Activated gamma-delta T cell treated with anti-CD3 and anti-CD28 coated beads, Interleukin-2, amount 50 U/mL, for 16 hours (primary cell): ENCODE results near the gene YY2.
A peak's percentile ranks its signal among the peaks of the same experiment; 100 is the strongest.
"Not testable (repeated sequence)": the region's sequence is repeated elsewhere in the genome, so short reads cannot be mapped to it uniquely, and the experiment has no call there.

Experiments used
- DNase-seq: peaks from one replicate; pipeline ENCODE4 v3.0.0-alpha.2; 2020; ENCODE audit warnings: low read depth

The YY2 gene

GRCh38 chrX:21855937-21856415, at the start of gene YY2:
TSS of gene YY2 (plus strand) at chrX:21855987. CDS start at chrX:21856485, 498 bp downstream.
- no peak for DNase-seq

DNA sequence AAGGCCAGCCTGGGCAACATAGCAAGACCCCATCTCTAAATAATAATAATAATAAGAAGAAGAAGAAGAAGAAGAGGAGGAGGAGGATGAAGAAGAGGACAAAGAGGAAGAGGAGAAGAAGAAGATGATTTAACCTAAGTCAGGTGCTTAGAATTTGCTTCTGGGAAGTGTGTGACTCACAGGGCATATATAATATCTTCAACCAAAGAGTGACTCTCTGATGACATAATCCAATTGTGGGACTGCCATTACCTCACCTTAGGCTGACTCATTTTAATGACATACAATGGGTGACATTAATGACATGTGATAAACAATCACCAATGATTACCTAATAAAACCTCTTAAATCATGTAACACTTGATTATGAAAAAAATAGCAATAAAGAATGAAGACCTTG, 49.1 kb upstream of the YY2 start:
- no peak for DNase-seq

DNA sequence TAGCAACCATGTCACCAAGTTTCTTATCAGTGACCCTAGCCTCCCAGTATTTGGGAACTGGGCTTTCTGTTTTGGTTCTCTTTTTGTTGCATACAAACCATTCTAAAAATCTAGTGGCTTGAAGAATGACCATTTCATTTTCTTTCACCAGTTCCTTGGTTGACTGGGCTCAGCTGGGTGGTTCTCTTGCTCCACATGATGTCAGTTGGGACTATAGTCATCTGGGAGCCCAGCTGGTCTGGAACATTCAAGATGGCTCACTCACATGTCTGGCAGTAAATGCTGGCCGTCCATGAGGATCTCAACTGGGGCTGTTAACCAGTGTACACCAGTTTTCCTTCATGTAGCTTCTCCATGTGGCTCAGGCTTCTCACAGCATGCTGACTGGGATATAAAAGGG, 44.0 kb upstream of the YY2 start:
- DNase-seq = no peak

DNA sequence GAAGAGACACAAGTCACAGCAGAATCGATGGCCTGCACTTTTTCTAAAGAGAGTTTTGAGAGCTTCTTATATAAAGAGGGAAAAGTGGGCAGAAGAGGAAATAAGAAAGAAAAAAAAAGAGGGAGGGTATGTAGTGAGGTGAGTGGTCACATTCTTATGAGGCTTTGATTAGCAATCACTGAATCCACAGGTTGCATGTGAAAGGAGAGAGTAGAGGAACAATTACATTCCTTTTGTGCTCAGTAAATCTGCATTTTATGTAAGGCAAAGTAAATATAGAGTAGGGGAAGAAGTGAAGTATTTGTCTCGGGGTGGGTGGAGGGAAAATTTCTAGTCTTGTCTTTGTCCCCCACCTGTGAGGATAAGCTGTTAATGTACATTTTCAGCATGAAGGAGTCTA, 43.2 kb upstream of the YY2 start:
- no peak for DNase-seq

DNA sequence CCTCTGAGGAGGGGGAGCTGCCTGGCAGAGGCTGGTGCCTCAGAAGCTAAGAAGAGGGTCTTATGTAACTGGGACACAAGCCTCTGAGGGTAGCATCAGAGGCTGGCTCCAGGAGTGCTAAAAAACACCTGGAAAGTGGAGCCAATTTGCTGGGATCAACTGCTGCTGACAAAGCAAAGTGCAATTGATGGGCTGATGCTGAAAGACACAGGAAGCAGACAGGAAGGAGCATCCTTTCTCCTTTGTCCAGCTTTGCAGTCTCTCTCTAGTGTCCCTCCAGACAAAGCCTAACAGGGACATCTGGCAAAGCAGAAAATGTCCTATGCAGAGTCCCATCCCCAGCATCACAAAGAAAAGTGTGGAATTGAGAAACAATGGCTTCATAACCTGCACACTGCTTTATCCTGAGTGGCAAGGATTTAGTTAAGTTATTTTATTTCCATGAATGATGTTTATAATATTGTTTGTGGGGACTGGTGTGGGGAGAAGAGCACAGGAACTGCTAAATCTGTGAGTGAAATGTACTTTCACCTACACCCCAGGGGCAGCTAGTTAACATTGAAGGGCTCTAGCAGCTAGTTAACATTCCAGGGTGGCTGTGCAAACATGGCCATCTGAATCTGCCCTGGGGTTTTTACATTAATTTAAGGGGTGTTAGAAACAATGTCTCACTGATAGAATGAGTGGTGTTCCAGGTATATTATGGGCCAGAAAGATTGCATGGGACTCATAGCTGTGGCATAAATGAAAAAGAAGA, 42.0 kb upstream of the YY2 start:
- DNase-seq = no peak

GRCh38 chrX:21816136-21816535, 39.7 kb upstream of the YY2 start:
- no peak for DNase-seq

DNA sequence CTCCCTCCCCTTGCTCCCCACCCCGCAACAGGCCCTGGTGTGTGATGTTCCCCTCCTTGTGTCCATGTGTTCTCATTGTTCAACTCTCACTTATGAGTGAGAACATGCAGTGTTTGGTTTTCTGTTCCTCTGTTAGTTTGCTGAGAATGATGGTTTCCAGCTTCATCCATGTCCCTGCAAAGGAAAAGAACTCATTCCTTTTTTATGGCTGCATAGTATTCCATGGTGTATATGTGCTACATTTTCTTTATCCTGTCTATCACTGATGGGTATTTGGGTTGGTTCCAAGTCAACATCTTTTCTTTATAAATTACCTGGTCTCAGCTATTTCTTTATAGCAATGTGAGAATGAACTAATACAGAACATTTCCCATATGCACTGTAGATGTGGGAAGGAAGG, 35.6 kb upstream of the YY2 start:
- DNase-seq = not testable (repeated sequence)

- no peak for DNase-seq
These were observed 33.9 kb upstream of the YY2 start for GRCh38 chrX:21821875-21822274.

DNA sequence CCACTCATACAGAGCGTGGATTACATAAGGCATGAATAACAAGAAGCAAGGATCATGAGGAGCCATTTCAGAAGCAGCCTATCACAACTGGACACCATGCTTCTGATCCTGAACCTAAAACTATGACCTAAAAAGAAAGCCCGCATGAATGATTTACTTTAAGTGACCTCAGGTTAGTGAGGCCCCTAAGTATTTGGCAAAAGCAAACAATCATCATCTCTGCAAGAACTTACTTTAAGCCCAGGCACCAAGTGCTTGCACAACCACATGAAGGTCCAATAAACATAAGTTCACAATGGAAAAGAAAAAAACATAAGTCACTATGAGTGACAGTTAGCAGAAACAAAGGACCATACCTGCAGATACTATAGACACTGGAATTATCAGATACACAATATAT, 24.3 kb upstream of the YY2 start:
- DNase-seq = no peak

- no peak for DNase-seq
These were observed 18.7 kb upstream of the YY2 start for GRCh38 chrX:21837056-21837455.

- no peak for DNase-seq
These were observed 16.9 kb upstream of the YY2 start for GRCh38 chrX:21838937-21839333.

DNA sequence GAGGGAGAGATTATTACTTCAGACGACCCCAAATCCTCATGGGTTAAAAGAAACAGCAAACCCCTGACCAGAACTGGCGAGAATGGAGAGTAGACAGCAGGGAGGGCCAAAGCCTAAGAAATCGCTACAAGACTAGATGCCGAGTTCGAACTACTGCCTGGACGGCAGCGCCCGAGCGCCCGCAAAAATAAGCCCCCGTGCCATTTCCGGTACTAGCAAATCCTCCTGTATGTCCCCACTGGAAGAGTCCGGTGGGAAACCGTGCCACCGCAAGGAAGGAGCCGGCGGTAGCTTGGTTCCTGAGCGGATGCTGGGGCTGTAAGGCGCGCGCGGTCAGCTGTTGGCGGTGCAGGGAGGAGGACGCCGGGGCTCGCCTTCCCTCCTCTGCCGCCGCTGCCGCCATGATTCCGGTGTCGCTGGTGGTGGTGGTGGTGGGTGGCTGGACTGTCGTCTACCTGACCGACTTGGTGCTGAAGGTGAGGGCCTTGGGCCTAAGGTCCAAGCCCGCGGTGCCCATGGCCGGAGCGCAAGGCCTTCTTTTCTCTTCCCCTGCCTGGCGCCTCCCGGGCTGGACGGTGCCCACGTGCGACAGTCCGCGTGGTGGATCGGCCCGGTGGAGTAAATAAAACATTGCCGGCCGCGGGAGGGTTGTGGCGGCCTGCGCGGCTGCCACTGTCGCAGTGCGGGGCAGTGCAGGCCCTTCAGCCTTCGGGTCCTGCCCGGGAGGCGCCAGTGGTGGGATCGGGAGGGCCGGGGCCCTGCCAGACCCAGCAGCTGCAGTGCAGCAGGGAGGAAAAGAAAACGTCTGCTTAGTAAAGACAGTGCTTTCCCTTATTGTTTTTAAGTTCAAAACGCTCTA, 16.2 kb upstream of the YY2 start, which contains the start of gene MBTPS2:
TSS of gene MBTPS2 (plus strand) at position 284 of the 859 bp plus-strand sequence. CDS start at position 402, 118 bp downstream.
- peak; percentile 72 for DNase-seq

- DNase-seq = no peak
These were observed 15.6 kb upstream of the YY2 start for GRCh38 chrX:21840193-21840545.

GRCh38 chrX:21843179-21843578, 12.6 kb upstream of the YY2 start:
- no peak for DNase-seq

- no peak for DNase-seq
These were observed 10.7 kb upstream of the YY2 start for GRCh38 chrX:21845096-21845495.

- DNase-seq = no peak
These were observed 8.4 kb upstream of the YY2 start for GRCh38 chrX:21847342-21847741.

DNA sequence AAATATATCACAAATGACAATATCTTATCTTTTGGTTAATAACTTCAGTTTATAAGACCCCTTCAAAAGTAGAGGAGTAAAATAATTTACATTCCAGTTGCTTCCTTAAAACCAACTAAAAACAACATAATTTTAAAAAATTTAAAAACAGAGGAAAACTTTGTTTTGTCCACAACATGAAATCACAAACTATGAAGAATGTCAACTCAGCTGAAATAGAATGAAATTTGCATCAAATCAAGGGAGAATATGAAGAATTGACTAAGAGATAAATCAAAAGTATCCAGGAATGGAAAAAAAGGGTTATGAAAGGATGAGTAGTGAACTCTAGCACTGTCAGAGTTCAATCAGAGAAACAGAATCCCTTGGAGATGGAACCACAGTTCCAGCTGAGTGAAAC, 2.2 kb upstream of the YY2 start:
- DNase-seq = no peak

DNA sequence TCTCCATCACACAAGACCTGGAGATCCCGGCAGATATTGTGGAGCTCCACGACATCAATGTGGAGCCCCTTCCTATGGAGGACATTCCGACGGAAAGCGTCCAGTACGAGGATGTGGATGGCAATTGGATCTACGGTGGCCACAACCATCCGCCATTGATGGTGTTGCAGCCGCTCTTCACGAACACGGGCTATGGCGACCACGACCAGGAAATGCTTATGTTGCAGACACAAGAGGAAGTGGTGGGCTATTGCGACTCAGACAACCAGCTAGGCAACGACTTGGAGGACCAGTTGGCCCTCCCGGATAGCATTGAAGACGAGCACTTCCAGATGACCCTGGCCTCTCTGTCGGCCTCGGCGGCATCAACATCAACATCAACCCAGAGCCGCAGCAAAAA, 717 bp downstream of the YY2 start:
- DNase-seq = no peak

GRCh38 chrX:21863241-21863640, 7.5 kb downstream of the YY2 start:
- DNase-seq = no peak

DNA sequence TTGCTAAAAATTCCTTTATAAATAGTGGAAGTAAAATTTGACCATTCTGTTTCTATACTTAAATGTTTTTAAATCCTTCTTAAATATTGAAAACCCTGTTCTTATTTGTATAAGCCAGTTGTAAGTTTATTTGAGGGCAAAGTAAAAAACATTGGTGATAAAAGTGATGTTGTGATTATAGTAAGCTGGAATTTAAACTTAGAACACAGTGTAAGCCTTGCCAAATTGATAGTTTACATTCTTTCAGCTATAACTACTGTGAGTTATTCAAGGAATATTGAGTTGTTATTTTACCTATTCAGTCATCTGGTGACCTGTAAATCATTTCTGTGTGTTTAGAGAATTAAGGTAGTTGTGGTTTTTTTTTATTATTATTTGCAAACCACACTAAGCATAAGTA, 9.6 kb downstream of the YY2 start:
- no peak for DNase-seq

- DNase-seq = no peak
These were observed 14.7 kb downstream of the YY2 start for GRCh38 chrX:21870494-21870893.

- no peak for DNase-seq
These were observed 17.4 kb downstream of the YY2 start for GRCh38 chrX:21873063-21873775.

GRCh38 chrX:21874182-21874581, 18.4 kb downstream of the YY2 start:
- not testable (repeated sequence) for DNase-seq
